ENCODE data around the gene SFT2D3. TPM values are rescaled to one million over a fixed set of nuclear protein-coding genes. Genes with fewer than 3 reads are reported as not detected.
"Not testable (repeated sequence)": the region's sequence is repeated elsewhere in the genome, so short reads cannot be mapped to it uniquely, and the experiment has no call there.

Gene SFT2D3
- total and polyA plus RNA-seq, 2 experiments from 2014 or later, result 1.6 to 10.7 TPM

DNA sequence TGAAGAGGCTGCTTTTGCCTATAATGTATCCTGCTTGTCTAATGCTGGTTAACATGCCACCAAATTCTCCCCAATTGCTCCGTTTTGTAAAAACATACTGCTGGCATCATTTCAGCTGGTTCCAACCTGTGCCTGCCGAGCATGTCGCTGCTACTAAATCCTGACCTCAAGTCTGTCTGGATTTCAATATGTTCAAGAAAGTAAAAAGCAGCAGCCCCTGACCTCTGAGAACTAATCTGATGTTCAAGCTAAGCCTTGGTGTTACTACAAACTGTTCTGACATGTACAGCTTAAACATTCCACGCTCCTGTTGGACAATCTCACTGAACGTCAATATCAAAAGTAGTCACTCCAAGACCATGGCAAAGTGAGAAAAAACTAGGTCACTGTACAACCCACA is 46.3 kb downstream of the SFT2D3 start:
- Histone ChIP-seq H3K4me3 (no peak overlapping the region), H3K79me2 (peaks cover 3% of the 10 kb centered on the region), H3K4me2 (no peak overlapping the region), H3K9me3 (ENCODE audit: low read depth) (no peaks in the 10 kb centered on the region), H3K27ac (no peak overlapping the region), H2AFZ (no peak overlapping the region), H3K36me3 (replicated peaks; ENCODE audit: insufficient read depth, low read depth) (no peaks in the 10 kb centered on the region), H3K4me1 (ENCODE audit: insufficient read depth) (no peaks in the 10 kb centered on the region), H4K20me1 (ENCODE audit: insufficient read depth, poor library complexity, severe bottlenecking) (no peaks in the 10 kb centered on the region), H3K9me2 (replicated peaks; ENCODE audit: insufficient read depth) (no peaks in the 10 kb centered on the region), H3K27me3 (no peaks in the 10 kb centered on the region)
- 90% methylated on average over 5 of the region's 5 CpGs for WGBS (ENCODE audit: low lambda C conversion rate, missing lambda C conversion rate)
- DNase-seq (ENCODE audit: low spot score), result no peak
- no peak for TF ChIP-seq EZH2phosphoT487 (IDR thresholded peaks at IDR 0.05; ENCODE audit: low read depth, severe bottlenecking, unreplicated experiment)
- TF ChIP-seq, protein P1, sequence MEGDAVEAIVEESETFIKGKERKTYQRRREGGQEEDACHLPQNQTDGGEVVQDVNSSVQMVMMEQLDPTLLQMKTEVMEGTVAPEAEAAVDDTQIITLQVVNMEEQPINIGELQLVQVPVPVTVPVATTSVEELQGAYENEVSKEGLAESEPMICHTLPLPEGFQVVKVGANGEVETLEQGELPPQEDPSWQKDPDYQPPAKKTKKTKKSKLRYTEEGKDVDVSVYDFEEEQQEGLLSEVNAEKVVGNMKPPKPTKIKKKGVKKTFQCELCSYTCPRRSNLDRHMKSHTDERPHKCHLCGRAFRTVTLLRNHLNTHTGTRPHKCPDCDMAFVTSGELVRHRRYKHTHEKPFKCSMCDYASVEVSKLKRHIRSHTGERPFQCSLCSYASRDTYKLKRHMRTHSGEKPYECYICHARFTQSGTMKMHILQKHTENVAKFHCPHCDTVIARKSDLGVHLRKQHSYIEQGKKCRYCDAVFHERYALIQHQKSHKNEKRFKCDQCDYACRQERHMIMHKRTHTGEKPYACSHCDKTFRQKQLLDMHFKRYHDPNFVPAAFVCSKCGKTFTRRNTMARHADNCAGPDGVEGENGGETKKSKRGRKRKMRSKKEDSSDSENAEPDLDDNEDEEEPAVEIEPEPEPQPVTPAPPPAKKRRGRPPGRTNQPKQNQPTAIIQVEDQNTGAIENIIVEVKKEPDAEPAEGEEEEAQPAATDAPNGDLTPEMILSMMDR (IDR thresholded peaks at IDR 0.05; ENCODE audit: poor library complexity), result no peak
- no peak for TF ChIP-seq EZH2 (IDR thresholded peaks at IDR 0.05; ENCODE audit: borderline replicate concordance)

DNA sequence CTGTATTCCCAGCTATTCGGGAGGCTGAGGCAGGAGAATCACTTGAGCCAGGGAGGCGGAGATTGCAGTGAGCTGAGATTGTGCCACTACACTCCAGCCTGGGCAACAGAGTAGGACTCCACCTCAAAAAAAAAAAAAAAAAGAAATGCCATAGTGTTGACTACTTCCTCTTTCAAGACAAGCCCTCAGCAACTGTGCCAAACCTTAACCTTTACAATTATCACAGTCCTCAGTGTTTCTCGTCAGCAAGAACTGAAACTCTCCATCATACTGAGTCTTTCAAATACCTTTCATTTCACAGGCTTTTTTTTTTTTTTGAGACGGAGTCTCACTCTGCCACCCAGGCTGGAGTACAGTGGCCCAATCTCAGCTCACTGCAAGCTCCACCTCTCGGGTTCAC is 48.2 kb downstream of the SFT2D3 start:
- WGBS (ENCODE audit: low lambda C conversion rate, missing lambda C conversion rate), result 96% methylated on average over 5 of the region's 5 CpGs
- H3K36me3 ChIP-seq (replicated peaks; ENCODE audit: insufficient read depth, low read depth); DNase-seq (ENCODE audit: low spot score); H3K79me2 ChIP-seq; H3K27me3 ChIP-seq; H2AFZ ChIP-seq; H3K9me3 ChIP-seq (ENCODE audit: low read depth); H3K4me3 ChIP-seq; H4K20me1 ChIP-seq (ENCODE audit: insufficient read depth, poor library complexity, severe bottlenecking); H3K27ac ChIP-seq; H3K9me2 ChIP-seq (replicated peaks; ENCODE audit: insufficient read depth); H3K4me1 ChIP-seq (ENCODE audit: insufficient read depth); H3K4me2 ChIP-seq: not testable (repeated sequence)

DNA sequence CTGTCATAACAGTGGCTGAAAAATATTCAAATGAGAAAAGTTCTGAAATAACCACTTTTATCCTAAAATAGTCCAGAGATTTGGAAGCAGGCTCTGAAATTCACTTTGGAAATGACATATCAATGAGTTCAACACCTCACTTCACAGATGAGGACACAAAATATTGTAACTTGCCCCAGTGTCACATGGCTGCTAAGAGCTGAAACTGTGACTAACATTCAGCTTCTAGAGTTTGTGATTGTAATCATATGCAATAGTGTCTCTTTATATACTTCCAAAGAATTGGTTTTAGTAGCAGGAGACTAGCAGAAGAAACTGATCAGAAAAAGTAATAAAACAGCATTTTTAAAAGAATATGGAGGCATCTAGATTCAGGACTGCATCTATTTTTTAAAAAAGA is 52.1 kb downstream of the SFT2D3 start:
- Histone ChIP-seq H3K9me2 (replicated peaks; ENCODE audit: insufficient read depth) (no peaks in the 10 kb centered on the region), H3K36me3 (replicated peaks; ENCODE audit: insufficient read depth, low read depth) (no peaks in the 10 kb centered on the region), H2AFZ (no peak overlapping the region), H4K20me1 (ENCODE audit: insufficient read depth, poor library complexity, severe bottlenecking) (no peaks in the 10 kb centered on the region), H3K27ac (no peak overlapping the region), H3K27me3 (no peaks in the 10 kb centered on the region), H3K4me2 (no peak overlapping the region), H3K4me1 (ENCODE audit: insufficient read depth) (no peaks in the 10 kb centered on the region), H3K9me3 (ENCODE audit: low read depth) (no peaks in the 10 kb centered on the region), H3K4me3 (no peak overlapping the region), H3K79me2 (no peaks in the 10 kb centered on the region)
- no peak for DNase-seq (ENCODE audit: low spot score)
- TF ChIP-seq EZH2phosphoT487 (IDR thresholded peaks at IDR 0.05; ENCODE audit: low read depth, severe bottlenecking, unreplicated experiment) (no peak), EZH2 (IDR thresholded peaks at IDR 0.05; ENCODE audit: borderline replicate concordance) (no peak)
- TF ChIP-seq, protein P1 (IDR thresholded peaks at IDR 0.05; ENCODE audit: poor library complexity), result no peak

DNA sequence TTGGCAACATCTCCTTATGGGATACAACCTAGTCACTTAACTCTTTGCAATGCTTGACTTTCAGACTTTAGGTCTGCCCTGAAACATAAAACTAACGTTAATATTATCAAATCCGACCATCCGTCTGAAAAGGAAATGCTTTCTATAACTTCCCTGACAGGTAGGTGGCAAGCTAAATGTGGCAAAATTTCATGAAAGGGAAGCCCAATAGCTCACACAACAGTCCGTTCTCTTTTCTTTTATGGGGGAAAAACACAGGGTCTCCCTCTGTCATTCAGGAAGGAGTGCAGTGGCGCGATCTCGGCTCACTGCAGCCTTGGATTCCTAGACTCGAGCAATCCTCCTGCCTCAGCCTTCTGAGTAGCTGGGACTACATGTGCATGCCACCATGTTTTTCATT is 52.9 kb downstream of the SFT2D3 start:
- H3K4me1 ChIP-seq (ENCODE audit: insufficient read depth), result no peaks in the 10 kb centered on the region
- H3K9me3 ChIP-seq (ENCODE audit: low read depth), result no peaks in the 10 kb centered on the region
- H3K27me3 ChIP-seq, result no peaks in the 10 kb centered on the region
- TF ChIP-seq EZH2phosphoT487 (IDR thresholded peaks at IDR 0.05; ENCODE audit: low read depth, severe bottlenecking, unreplicated experiment), result no peak
- TF ChIP-seq, protein P1 (IDR thresholded peaks at IDR 0.05; ENCODE audit: poor library complexity), result no peak
- no peak for TF ChIP-seq EZH2 (IDR thresholded peaks at IDR 0.05; ENCODE audit: borderline replicate concordance)
- no peaks in the 10 kb centered on the region for H4K20me1 ChIP-seq (ENCODE audit: insufficient read depth, poor library complexity, severe bottlenecking)
- no peak overlapping the region for H3K4me3 ChIP-seq
- no peaks in the 10 kb centered on the region for H3K36me3 ChIP-seq (replicated peaks; ENCODE audit: insufficient read depth, low read depth)
- no peak overlapping the region for H2AFZ ChIP-seq
- H3K27ac ChIP-seq, result no peak overlapping the region
- no peak for DNase-seq (ENCODE audit: low spot score)
- no peaks in the 10 kb centered on the region for H3K9me2 ChIP-seq (replicated peaks; ENCODE audit: insufficient read depth)
- H3K79me2 ChIP-seq, result no peaks in the 10 kb centered on the region
- WGBS (ENCODE audit: low lambda C conversion rate, missing lambda C conversion rate), result 96% methylated on average over 8 of the region's 8 CpGs
- no peak overlapping the region for H3K4me2 ChIP-seq

Other genes with a start within 250 kb of the SFT2D3 start
- 45.9 and 58.5 TPM in 2 replicates for gene IWS1, start 175.0 kb upstream of the SFT2D3 start, total RNA-seq
- gene IWS1, start 175.0 kb upstream of the SFT2D3 start, polyA plus RNA-seq, result 47.8 and 49.3 TPM in 2 replicates
- 17.6 and 20.1 TPM in 2 replicates for gene MYO7B, start 165.8 kb upstream of the SFT2D3 start, total RNA-seq
- gene MYO7B, start 165.8 kb upstream of the SFT2D3 start, polyA plus RNA-seq, result 12.6 and 17.6 TPM in 2 replicates
- gene GPR17, start 55.3 kb upstream of the SFT2D3 start, total RNA-seq, result not detected in 2 replicates
- gene GPR17, start 55.3 kb upstream of the SFT2D3 start, polyA plus RNA-seq, result 0.39 TPM in 1 of 2 replicates, not detected in the other
- 3.9 and 4.0 TPM in 2 replicates for gene LIMS2, start 26.0 kb upstream of the SFT2D3 start, total RNA-seq
- gene LIMS2, start 26.0 kb upstream of the SFT2D3 start, polyA plus RNA-seq, result 8.3 and 14.9 TPM in 2 replicates
- 36.2 and 47.5 TPM in 2 replicates for gene WDR33, start 109.7 kb downstream of the SFT2D3 start, total RNA-seq
- 33.5 and 43.3 TPM in 2 replicates for gene WDR33, start 109.7 kb downstream of the SFT2D3 start, polyA plus RNA-seq
- gene POLR2D, start 156.7 kb downstream of the SFT2D3 start, total RNA-seq, result 19.9 and 25.2 TPM in 2 replicates
- 22.0 and 31.4 TPM in 2 replicates for gene POLR2D, start 156.7 kb downstream of the SFT2D3 start, polyA plus RNA-seq
- gene AMMECR1L, start 184.5 kb downstream of the SFT2D3 start, total RNA-seq, result 10.1 and 14.7 TPM in 2 replicates
- 8.1 and 9.3 TPM in 2 replicates for gene AMMECR1L, start 184.5 kb downstream of the SFT2D3 start, polyA plus RNA-seq